OCI-LY1 (cell line): ENCODE data around the gene RETSAT.

Experiments used
- H2AFZ ChIP-seq: fragments of 200-600 bp; sonication (generic), shearing (Covaris generic); 2 replicates; pipeline ENCODE4 v1.6.0; 2014; ENCODE audit warnings: antibody characterized with exemption, mild to moderate bottlenecking, low read length
- H3F3A ChIP-seq: fragments of 200-600 bp; sonication (generic), shearing (Covaris generic); 2 replicates; pipeline ENCODE4 v1.6.0; 2014; ENCODE audit warnings: mild to moderate bottlenecking, antibody characterized with exemption, low read length, moderate library complexity; ENCODE audit not compliant: insufficient read depth
- H3K27ac ChIP-seq: fragments of 200-600 bp; sonication (generic); 2 replicates; pipeline ENCODE4 v1.5.1; 2014; ENCODE audit warnings: low read length, mixed run types, mild to moderate bottlenecking, low read depth; ENCODE audit not compliant: poor library complexity, severe bottlenecking
- H3K27me3 ChIP-seq: fragments of 200-600 bp; sonication (generic); 2 replicates; pipeline ENCODE4 v1.6.0; 2014; ENCODE audit warnings: antibody characterized with exemption, mild to moderate bottlenecking, low read length, moderate library complexity; ENCODE audit not compliant: insufficient read depth
- H3K36me3 ChIP-seq: fragments of 200-600 bp; sonication (generic); 2 replicates; pipeline ENCODE4 v1.6.1; 2014; ENCODE audit warnings: mild to moderate bottlenecking, antibody characterized with exemption, low read length, moderate library complexity, mixed read lengths; ENCODE audit not compliant: insufficient read depth
- H3K4me1 ChIP-seq: fragments of 200-600 bp; sonication (generic); 2 replicates; pipeline ENCODE4 v1.5.1; 2014; ENCODE audit warnings: mild to moderate bottlenecking, low read length, moderate library complexity; ENCODE audit not compliant: insufficient read depth, severe bottlenecking
- H3K4me2 ChIP-seq: fragments of 200-600 bp; sonication (generic), shearing (Covaris generic); 2 replicates; pipeline ENCODE4 v1.6.1; 2014; ENCODE audit warnings: low read length
- H3K4me3 ChIP-seq: fragments of 200-600 bp; sonication (generic); 2 replicates; pipeline ENCODE4 v1.5.1; 2014; ENCODE audit warnings: low read length, low read depth, mild to moderate bottlenecking, mixed read lengths; ENCODE audit not compliant: poor library complexity, severe bottlenecking
- H3K79me2 ChIP-seq: fragments of 200-600 bp; shearing (Covaris generic); 2 replicates; pipeline ENCODE4 v1.6.1; 2016; ENCODE audit warnings: mixed run types, low read length, mixed read lengths; ENCODE audit not compliant: insufficient read depth
- H3K9ac ChIP-seq: fragments of 200-600 bp; sonication (generic), shearing (Covaris generic); 2 replicates; pipeline ENCODE4 v1.6.1; 2014; ENCODE audit warnings: mild to moderate bottlenecking, low read length, mixed read lengths
- H3K9me2 ChIP-seq: fragments of 200-600 bp; sonication (generic), shearing (Covaris generic); 2 replicates; pipeline ENCODE4 v1.6.1; 2014; ENCODE audit warnings: low read depth, mild to moderate bottlenecking, low read length, mixed read lengths
- H3K9me3 ChIP-seq: fragments of 200-600 bp; shearing (Covaris generic); 2 replicates; pipeline ENCODE4 v1.6.1; 2014; ENCODE audit warnings: low read length, mixed read lengths
- H4K20me1 ChIP-seq: fragments of 200-600 bp; sonication (generic), shearing (Covaris generic); 2 replicates; pipeline ENCODE4 v1.6.0; 2016; ENCODE audit warnings: mild to moderate bottlenecking, low read length; ENCODE audit not compliant: insufficient read depth
- EZH2 ChIP-seq: fragments of 200-600 bp; sonication (generic), shearing (Covaris generic); IDR thresholded peaks from 2 replicates; pipeline ENCODE4 v1.8.0; 2017; ENCODE audit warnings: borderline replicate concordance, mixed run types, mild to moderate bottlenecking, antibody characterized with exemption, low read length, moderate library complexity, mixed read lengths
- TF ChIP-seq, protein P1 (sequence below): fragments of 200-600 bp; sonication (generic), shearing (Covaris generic); IDR thresholded peaks from 2 replicates; pipeline ENCODE4 v1.5.1; 2017; ENCODE audit warnings: mild to moderate bottlenecking, antibody characterized with exemption, low read length, moderate library complexity, mixed read lengths

The RETSAT gene

DNA sequence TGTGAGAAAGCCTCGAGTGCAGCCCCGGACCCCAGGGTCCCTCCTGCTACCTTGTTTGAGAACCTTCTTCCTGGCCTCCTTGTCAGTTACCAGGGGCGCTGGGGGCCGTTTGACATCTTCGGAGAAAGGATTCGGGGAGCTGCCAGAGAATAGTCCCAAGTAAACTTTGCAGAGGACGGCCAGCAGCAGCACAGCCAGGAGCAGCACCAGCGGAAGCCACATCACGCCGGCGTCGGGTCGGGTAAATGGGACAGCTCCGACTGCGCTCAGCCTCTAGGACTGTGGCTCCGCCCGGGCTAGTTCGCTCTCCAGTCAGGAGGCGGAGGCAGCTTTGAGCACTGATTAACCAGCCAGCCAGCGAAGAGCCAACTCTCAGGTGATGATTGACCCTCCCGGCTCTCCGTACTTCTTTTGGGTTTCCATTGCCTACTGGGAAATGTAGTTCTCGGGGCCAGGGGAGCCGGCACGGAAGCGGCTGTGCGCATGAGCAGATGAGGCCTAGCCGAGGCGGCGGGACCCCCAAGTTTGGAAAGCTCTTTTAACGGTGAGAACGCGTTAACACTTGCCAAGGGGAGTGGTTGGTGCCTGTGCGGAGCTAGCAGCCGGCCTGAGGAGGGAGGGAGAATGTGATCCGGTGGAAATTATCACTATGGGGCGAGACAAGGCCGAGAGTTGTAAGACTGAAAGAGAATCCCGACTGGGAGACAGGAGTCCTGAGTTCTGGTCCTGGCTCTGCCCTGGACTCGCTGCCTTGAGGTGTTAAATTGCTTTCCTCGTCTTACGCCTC, at the start of gene RETSAT, which contains the start of gene ELMOD3:
RETSAT (minus strand) TSS at position 243 of the 787 bp plus-strand sequence; CDS start at position 222, 21 bp downstream.
ELMOD3 (plus strand) TSS at position 484 of the 787 bp plus-strand sequence. CDS start 2,430 bp downstream, outside the sequence.
- Histone ChIP-seq H3K4me3 (peak within 1 kb of the TSS; percentile 79), H4K20me1 (no peaks in the 10 kb centered on the region), H2AFZ (peak within 1 kb of the TSS; percentile 56; the same call in 1 of the 2 replicates), H3F3A (no peaks in the 10 kb centered on the region), H3K36me3 (peaks cover 42% of the 10 kb centered on the region), H3K79me2 (no peaks in the 10 kb centered on the region), H3K9me3 (no peaks in the 10 kb centered on the region), H3K4me1 (peaks cover 27% of the 10 kb centered on the region), H3K27me3 (no peaks in the 10 kb centered on the region), H3K4me2 (peak within 1 kb of the TSS; percentile 99), H3K9me2 (no peaks in the 10 kb centered on the region), H3K27ac (peak within 1 kb of the TSS; percentile 15), H3K9ac (peak within 1 kb of the TSS; percentile 87)
- TF ChIP-seq EZH2 = no peak
- TF ChIP-seq, protein P1, sequence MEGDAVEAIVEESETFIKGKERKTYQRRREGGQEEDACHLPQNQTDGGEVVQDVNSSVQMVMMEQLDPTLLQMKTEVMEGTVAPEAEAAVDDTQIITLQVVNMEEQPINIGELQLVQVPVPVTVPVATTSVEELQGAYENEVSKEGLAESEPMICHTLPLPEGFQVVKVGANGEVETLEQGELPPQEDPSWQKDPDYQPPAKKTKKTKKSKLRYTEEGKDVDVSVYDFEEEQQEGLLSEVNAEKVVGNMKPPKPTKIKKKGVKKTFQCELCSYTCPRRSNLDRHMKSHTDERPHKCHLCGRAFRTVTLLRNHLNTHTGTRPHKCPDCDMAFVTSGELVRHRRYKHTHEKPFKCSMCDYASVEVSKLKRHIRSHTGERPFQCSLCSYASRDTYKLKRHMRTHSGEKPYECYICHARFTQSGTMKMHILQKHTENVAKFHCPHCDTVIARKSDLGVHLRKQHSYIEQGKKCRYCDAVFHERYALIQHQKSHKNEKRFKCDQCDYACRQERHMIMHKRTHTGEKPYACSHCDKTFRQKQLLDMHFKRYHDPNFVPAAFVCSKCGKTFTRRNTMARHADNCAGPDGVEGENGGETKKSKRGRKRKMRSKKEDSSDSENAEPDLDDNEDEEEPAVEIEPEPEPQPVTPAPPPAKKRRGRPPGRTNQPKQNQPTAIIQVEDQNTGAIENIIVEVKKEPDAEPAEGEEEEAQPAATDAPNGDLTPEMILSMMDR = no peak

DNA sequence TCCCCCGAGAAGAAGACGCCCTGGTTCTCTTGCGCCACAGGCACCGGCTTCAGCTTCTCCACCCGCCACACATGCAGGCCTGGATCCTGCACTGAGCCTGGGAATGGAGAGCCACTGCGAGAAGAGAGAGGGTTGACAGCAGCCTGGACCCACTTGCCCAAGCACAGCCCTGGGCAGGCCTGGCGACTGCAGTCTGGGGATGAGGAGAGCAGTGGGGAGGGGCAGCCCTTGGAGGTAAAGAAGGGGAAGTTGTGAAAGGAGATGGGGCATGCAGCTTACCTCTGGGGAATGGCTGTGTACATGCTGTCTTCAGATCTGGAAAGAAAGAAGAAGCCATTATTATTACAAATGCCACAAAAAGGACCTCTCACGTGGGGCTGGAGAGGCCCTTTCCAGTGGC, 47.5 kb upstream of the RETSAT start:
- H2AFZ ChIP-seq = no peak overlapping the region
- no peaks in the 10 kb centered on the region for H3K27me3 ChIP-seq
- no peak for TF ChIP-seq EZH2
- TF ChIP-seq, protein P1 = no peak
- H3K4me2 ChIP-seq = no peak overlapping the region
- peaks cover 4% of the 10 kb centered on the region; the same call in 1 of the 2 replicates for H3K9me3 ChIP-seq
- no peaks in the 10 kb centered on the region for H3K79me2 ChIP-seq
- no peak overlapping the region for H3K4me3 ChIP-seq
- H3K36me3 ChIP-seq = no peaks in the 10 kb centered on the region; the same call in 1 of the 2 replicates
- H3K9me2 ChIP-seq = no peaks in the 10 kb centered on the region
- H3K9ac ChIP-seq = no peak overlapping the region
- H3F3A ChIP-seq = no peaks in the 10 kb centered on the region
- no peak overlapping the region for H3K27ac ChIP-seq
- no peaks in the 10 kb centered on the region for H4K20me1 ChIP-seq
- H3K4me1 ChIP-seq = no peaks in the 10 kb centered on the region

DNA sequence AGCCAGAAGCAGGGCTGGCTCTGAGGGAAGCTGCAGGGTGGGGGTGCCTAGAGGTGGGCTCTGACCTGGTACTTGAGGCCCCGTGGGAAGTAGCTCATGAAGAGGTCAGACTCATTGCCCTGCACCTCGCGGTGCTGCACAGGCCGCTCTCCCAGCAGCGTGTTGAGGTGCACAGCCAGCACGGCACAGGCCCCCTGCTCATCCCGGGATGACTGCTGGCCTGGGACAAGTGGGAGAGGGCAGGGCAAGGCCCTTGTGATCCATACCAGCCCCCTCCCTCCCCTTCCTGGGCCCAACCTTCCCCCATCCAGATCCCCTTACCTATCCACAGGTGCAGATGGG, 47.1 kb upstream of the RETSAT start:
- Histone ChIP-seq H3K9me2 (no peaks in the 10 kb centered on the region), H3K27ac (no peak overlapping the region), H3K4me2 (no peak overlapping the region), H3K27me3 (no peaks in the 10 kb centered on the region), H3F3A (no peaks in the 10 kb centered on the region), H3K9ac (no peak overlapping the region), H3K4me1 (no peaks in the 10 kb centered on the region), H4K20me1 (no peaks in the 10 kb centered on the region), H2AFZ (no peak overlapping the region), H3K79me2 (no peaks in the 10 kb centered on the region), H3K4me3 (no peak overlapping the region), H3K36me3 (no peaks in the 10 kb centered on the region; the same call in 1 of the 2 replicates), H3K9me3 (peaks cover 4% of the 10 kb centered on the region; the same call in 1 of the 2 replicates)
- no peak for TF ChIP-seq EZH2
- TF ChIP-seq, protein P1 = no peak
